Stimulated activated CD4-positive, alpha-beta T cell treated with anti-CD3 and anti-CD28 coated beads, Interleukin-1b, Interleukin-23, amount 100 ng/mL, for 1 hour (primary cell): ENCODE results near the gene BCL2L2.

Experiments used
- DNase-seq, 2 donors: peaks; one replicate each; pipeline ENCODE4 v3.0.0-alpha.2; 2020; ENCODE audit warnings: low read depth in 2 of 2

The BCL2L2 gene

DNA sequence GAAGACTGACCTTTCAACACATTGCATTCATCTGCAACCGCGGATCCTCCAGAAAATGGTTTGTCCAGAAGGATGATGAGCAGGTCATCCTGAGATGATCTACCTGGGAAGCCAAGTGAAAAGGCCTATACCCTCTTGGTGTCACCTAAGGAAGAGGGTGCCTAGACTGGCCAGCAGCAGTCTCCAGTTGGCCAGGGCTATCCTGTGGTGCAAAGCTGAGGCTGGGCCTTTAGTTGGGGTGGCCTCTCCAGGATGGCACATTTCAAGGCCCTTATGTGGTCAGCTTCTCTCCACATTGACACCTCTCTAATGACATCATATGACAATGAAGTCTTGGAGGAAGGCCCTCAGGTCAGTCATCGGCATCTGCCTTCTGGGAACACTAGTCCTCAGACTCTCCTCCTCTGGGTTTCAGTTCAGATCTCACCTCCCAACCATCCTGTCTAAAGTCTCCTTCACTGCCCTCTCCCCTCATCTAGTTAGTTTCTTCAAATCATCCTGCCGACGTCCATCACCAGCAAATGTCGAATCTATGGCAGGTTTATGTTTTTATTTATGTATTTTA lies 49.3 kb downstream of the BCL2L2 start:
- no peak for DNase-seq

DNA sequence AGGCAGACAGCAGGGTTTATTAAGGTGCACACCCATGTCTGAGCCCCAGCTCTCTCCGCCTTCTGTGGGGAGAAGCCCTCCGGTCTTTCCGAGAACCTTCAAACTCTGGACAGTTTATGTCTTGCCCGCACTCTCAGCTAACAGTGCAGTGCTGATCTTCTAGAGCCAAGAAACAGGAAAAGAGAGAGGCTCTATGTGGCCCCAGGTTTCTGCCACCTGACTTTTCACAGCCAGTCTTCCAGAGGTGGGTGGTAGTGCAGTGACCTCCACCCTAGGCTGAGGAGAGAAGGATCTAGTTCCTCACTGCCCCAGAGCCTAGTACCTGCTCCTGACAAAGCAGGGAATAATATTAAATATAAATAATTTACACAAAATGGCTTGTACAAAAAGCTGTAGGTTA lies 50.0 kb downstream of the BCL2L2 start:
- DNase-seq = no peak

DNA sequence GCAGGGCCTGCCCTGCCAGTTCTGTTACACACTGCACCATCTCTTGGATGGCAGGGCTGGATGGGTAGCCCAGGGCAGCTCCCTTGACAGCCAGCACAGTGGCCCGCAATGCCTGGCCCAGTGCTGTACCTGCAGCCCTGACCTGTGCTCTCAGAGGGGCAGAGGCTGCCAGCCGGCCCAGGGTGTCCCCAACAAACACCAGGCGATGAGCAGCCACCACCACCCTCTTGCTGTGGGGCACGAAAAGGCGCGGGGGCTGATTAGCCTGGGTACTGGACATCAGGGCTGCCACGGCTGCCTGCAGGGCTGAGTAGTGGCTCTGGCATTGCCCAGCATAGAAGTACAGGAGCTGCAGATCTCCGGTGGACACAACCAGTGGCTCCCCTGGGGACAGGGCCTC lies 50.6 kb downstream of the BCL2L2 start:
- no peak for DNase-seq

DNA sequence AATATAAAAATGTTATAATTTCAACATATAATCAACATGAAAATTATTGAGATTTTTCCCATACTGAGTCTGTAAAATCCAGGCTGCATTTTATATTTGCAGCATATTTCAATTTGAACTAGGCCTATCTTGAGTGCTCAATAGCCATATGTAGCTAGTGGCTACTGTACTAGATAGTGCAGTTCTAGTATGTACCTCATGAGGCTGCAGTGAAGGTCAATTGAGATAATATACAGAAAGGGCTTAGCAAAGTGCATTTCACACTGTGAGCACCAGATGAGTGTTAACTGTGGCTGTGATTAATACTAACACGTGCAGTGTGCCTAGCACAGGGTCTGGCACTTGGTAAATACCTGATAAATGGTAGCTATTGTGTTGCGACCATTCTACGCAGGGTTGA lies 51.4 kb downstream of the BCL2L2 start:
- no peak for DNase-seq

DNA sequence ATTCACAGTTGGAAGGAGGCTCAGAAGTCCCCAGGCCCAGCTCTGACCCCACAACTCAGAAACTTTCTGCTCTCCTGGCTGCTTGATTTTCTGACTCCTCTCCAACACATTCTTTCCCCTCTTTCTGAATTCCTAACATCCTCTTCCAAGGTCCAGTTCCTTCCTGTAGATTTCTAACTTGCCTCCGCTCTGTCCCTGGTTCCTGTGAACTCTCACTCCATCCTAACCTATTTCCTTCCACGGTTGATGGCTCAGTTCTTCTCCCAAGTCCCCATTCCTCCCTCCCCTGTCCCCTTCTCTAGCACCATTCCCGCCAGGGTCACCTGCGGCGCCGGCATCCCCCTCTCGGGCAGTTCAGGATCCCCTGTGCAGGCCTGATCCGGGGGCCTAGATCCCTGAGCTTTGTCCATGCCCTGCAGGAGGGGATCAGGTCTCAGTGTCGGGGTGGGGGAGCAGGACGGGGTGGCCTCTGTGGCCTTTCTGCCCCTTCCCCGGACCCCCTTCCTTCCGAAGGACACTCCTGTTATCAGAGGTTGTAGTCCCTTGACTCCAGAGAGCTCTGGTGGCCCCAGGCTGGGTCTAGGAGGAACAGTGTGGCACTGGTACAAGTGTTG lies 52.0 kb downstream of the BCL2L2 start:
- DNase-seq = no peak

DNA sequence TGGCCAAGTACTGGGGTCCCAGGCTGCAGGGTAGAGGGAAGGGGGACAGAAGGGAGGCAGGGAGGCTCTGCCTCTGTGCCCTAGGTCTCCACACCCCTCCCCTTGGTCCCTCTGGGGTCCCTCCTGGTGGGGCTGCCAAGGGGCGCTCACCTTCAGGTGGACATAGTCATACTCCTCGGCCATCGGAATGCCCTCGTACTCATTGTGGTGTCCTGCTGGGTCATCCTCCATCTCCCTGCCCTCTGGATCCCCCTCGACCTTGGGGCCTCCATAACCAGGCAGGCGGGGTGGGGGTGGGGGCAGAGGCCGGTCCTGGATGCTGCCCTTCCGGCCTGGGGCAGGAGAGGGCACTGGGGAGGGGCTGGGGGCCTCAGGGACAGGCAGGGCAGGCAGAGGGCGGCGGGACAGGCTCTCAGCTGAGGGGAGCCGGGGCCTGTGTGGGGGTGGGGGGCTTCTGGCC lies 52.6 kb downstream of the BCL2L2 start:
- DNase-seq = no peak

DNA sequence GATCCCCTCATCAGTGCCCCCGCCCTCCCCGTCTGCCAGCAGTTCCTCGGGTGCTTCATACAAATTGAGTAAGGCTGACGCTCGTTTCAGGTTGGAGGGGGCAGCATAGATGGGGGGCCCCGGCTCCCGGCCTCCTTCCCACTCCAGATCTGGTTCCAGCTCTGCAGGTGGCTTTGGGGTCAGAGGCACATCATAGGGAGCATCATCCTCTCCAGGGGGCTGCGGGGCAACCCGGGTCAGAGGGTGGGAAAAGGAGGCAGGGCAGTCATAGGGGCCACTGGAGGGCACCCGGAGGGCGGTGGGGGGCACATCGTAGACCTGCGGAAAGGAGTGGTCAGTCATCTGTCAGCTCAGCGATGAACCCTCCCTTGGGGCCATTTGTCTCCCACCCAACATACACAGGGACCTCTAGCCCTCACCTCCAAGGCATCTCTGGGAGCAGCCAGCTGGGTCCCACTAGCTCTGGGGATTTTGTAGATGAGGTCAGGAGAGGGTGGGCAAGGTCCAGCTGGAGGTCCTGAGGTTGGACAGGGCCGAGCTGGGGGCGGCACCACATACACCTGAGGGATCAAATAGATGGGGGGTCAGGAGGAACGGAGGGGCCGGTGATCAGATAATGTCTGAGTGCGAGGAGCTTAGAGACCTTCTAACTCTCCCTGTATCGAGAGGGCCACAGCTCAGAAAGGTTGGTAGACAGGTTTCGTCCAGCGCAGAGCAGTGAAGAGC lies 53.3 kb downstream of the BCL2L2 start:
- DNase-seq = no peak

DNA sequence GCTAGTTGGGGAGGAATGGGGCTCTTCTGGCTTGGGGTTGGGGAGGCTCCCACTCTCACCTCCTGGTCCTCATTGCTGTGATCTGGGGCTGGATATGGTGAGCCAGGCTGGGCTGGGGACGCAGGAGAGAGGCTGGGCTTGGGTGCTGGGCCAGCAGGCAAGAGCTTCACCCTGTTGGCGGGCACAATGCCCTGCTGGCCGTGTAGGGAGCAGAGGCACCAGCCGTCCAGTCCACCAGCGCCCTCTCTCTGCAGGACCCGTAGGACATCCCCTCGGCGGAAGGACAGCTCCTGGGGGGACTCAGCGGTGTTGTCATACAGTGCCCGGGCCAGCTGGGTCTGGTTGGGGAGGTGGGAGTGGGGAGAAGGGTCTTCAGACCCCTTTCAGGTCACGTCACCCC lies 53.9 kb downstream of the BCL2L2 start:
- DNase-seq = no peak

DNA sequence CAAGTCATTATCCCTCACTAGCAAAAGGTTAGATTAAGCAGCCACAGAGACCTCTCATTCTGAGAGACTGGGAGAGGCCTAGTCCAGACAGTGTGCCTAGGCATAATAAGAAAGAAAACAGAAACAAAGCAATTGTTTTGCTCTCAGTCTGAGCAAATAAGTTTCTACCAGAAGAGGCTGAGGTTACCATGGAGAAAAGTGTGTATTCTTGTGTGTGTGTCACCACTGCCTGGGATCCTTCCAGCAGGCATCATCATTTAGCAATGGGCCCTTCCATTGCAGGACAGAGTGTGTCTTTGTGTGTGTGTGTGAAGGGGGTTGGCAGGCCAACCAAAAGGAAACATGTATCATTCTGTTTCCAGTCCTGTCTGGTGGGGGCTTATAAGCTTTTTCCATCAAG lies 54.7 kb downstream of the BCL2L2 start:
- no peak for DNase-seq
